NOMO-1 (cell line): ENCODE data around the gene STARD8.
"Not testable (repeated sequence)": the region's sequence is repeated elsewhere in the genome, so short reads cannot be mapped to it uniquely, and the experiment has no call there.

ENCODE experiments used
- DNase-seq, 2 experiments: peaks; one replicate each; lab custom pipeline; 2025; ENCODE audit not compliant: unreplicated experiment in 2 of 2; lab: John Stamatoyannopoulos, UW

STARD8 gene

GRCh38 chrX:68735266-68735665, 87.8 kb downstream of the STARD8 start:
- DNase-seq = no peak

DNA sequence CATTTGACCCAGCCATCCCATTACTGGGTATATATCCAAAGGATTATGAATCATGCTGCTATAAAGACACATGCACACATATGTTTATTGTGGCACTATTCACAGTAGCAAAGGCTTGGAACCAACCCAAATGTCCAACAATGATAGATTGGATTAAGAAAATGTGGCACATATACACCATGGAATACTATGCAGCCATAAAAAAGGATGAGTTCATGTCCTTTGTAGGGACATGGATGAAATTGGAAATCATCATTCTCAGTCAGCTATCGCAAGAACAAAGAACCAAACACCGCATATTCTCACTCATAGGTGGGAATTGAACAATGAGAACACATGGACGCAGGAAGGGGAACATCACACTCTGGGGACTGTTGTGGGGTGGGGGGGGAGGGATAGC, 94.4 kb downstream of the STARD8 start:
- DNase-seq = not testable (repeated sequence)

- no peak for DNase-seq
Observed at GRCh38 chrX:68743754-68744153, 96.3 kb downstream of the STARD8 start.

GRCh38 chrX:68746988-68747387, 99.5 kb downstream of the STARD8 start:
- DNase-seq = peak in 1 of 2 experiments; percentile 1

GRCh38 chrX:68748030-68748429, 100.6 kb downstream of the STARD8 start:
- DNase-seq = no peak

- no peak for DNase-seq
Observed at GRCh38 chrX:68749426-68749825, 102.0 kb downstream of the STARD8 start.

GRCh38 chrX:68750316-68750715, 102.8 kb downstream of the STARD8 start:
- DNase-seq = no peak

GRCh38 chrX:68751372-68751771, 103.9 kb downstream of the STARD8 start:
- no peak for DNase-seq

DNA sequence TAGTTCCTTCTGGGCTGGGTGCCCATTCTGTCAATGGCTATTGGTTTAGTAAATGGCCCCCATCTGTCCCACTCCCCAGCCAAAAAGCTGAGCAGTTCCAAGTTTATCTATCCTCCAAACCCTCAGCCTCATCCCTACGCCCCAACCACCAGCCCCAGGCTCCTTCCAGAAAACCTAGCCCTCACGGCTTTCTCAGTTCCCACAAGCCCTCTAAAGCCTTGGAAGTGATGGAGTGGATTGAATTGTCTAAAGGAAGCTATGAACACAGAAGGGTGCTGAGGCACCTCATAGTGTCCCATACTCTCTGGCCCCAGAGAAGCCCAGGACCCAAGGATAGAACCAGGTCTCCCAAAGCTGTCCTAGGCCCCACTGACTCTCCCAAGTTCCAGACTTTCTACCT, 105.8 kb downstream of the STARD8 start:
- DNase-seq = no peak

DNA sequence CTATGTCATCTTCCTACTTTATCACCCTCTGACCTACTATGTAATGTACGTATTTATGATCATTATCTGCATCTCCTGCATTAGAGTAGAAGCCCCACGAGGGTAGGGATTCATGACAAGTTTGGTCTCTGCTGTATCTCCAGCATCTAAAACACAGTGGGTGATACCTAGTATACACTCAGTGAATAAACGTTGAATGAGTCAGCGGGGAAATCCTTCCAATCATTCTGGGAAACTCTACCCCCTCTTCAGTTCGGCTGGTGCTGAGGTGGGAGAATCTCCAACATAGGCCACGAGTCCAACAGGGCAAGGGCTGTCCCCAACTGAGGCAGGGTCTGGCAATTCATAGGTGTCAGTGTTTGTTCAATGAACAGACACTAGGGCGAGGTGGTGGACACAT, 106.9 kb downstream of the STARD8 start:
- DNase-seq = no peak

- DNase-seq = no peak
Observed at GRCh38 chrX:68755616-68756125, 108.2 kb downstream of the STARD8 start.

- no peak for DNase-seq
Observed at GRCh38 chrX:68757331-68757730, 109.9 kb downstream of the STARD8 start.

GRCh38 chrX:68757731-68758130, 110.3 kb downstream of the STARD8 start:
- no peak for DNase-seq

GRCh38 chrX:68758671-68759070, 111.2 kb downstream of the STARD8 start:
- no peak for DNase-seq

DNA sequence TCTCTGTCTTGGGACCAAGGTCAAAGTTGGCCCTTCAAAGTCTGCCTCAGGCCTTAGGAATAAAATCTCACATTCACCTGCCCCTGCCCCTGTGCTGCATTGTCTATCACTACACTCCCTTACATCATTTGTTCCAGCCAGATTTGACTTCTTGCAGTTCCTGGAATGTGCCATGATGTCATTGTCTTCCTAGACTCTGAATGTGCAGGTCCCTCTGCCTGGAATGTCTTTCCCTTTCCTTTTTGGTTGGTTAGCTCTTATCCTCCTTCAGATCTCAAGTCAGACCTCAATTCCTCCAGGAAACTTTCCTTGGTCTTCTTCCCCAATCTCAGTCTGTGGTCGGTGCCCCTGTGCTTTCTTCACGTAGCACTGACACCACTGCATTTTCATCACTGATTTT, 113.6 kb downstream of the STARD8 start:
- DNase-seq = no peak

- DNase-seq = no peak
Observed at GRCh38 chrX:68762766-68763165, 115.3 kb downstream of the STARD8 start.

- no peak for DNase-seq
Observed at GRCh38 chrX:68763481-68763880, 116.0 kb downstream of the STARD8 start.
